HCT116 (cell line): Measurements from ENCODE around the gene GNA12.

Source experiments
- CTCF ChIP-seq, 3 experiments: fragments of 200-600 bp in 1 of 3; sonication (generic) in 1 of 3; IDR thresholded peaks in 2 of 3; conservative IDR thresholded peaks in 1 of 3; 2 replicates each; pipeline ENCODE4 v1.5.1; 2012 to 2017; ENCODE audit warnings: low read depth in 2 of 3, low read length in 2 of 3, antibody characterized with exemption in 1 of 3, borderline replicate concordance in 1 of 3, control low read depth in 1 of 3, mild to moderate bottlenecking in 1 of 3, mixed read lengths in 1 of 3, mixed run types in 1 of 3, moderate library complexity in 1 of 3; ENCODE audit not compliant: insufficient read depth in 1 of 3
- EZH2 ChIP-seq: fragments of 200-600 bp; sonication (generic); IDR thresholded peaks from 2 replicates; pipeline ENCODE4 v1.6.1; 2017; ENCODE audit warnings: antibody characterized with exemption, mixed run types
- EZH2phosphoT487 ChIP-seq: fragments of 200-600 bp; IDR thresholded peaks from 2 replicates; pipeline ENCODE4 v1.6.1; 2018; ENCODE audit warnings: antibody characterized with exemption, borderline replicate concordance
- JUND ChIP-seq: IDR thresholded peaks from 2 replicates; pipeline ENCODE4 v1.6.1; 2012
- POLR2A ChIP-seq: IDR thresholded peaks from 2 replicates; pipeline ENCODE4 v1.7.0; 2011; ENCODE audit warnings: borderline replicate concordance; ENCODE audit not compliant: insufficient read depth, insufficient read length; ENCODE audit errors: extremely low read depth
- POLR2AphosphoS5 ChIP-seq: IDR thresholded peaks from 2 replicates; pipeline ENCODE4 v1.6.1; 2011; ENCODE audit warnings: mild to moderate bottlenecking, low read depth, low read length, moderate library complexity
- RAD21 ChIP-seq: IDR thresholded peaks from 2 replicates; pipeline ENCODE4 v1.6.1; 2012; ENCODE audit warnings: low read depth, mild to moderate bottlenecking
- REST ChIP-seq: IDR thresholded peaks from 2 replicates; pipeline ENCODE4 v1.6.1; 2012; ENCODE audit warnings: low read depth
- SIN3A ChIP-seq: IDR thresholded peaks from 2 replicates; pipeline ENCODE4 v1.6.1; 2012; ENCODE audit warnings: low read depth
- ZBTB33 ChIP-seq: IDR thresholded peaks from 2 replicates; pipeline ENCODE4 v1.6.1; 2011; ENCODE audit warnings: mild to moderate bottlenecking, low read length, moderate library complexity; ENCODE audit not compliant: insufficient replicate concordance; ENCODE audit errors: extremely low read depth

GRCh38 chr7:2687881-2688318 lies 156.2 kb downstream of the GNA12 start, which contains the start of gene AMZ1:
- TF ChIP-seq CTCF (IDR thresholded peaks at IDR 0.05 in 2 of 3, conservative IDR thresholded peaks at IDR 0.05 in 1 of 3; ENCODE audit: borderline replicate concordance in 1 of 3, insufficient read depth in 1 of 3, low read depth in 2 of 3, low read length in 2 of 3): no peak
- no peak for TF ChIP-seq POLR2A
- TF ChIP-seq SIN3A: no peak
- no peak for TF ChIP-seq JUND
- TF ChIP-seq EZH2phosphoT487: no peak
- no peak for TF ChIP-seq POLR2AphosphoS5
- TF ChIP-seq REST: no peak
- no peak for TF ChIP-seq ZBTB33
- no peak for TF ChIP-seq EZH2
- TF ChIP-seq RAD21: no peak
